H1 (cell line): ENCODE results near the gene MVK. TPM values are rescaled to one million over a fixed set of nuclear protein-coding genes. Genes with fewer than 3 reads are reported as not detected.

ENCODE experiments used
- ATF2 ChIP-seq: IDR thresholded peaks from 2 replicates; pipeline ENCODE4 v1.6.1; 2012; ENCODE audit warnings: low read length, inconsistent platforms
- CBX5 ChIP-seq: fragments of 300-800, 300-1000 bp; sonication (generic); IDR thresholded peaks from 2 replicates; pipeline ENCODE4 v1.7.1; 2016; ENCODE audit warnings: antibody characterized with exemption, low read length, low read depth
- CHD2 ChIP-seq: IDR thresholded peaks from 2 replicates; pipeline ENCODE4 v1.6.1; 2012; ENCODE audit warnings: low read length, improper control_type of control experiment
- CREB1 ChIP-seq: IDR thresholded peaks from 2 replicates; pipeline ENCODE4 v1.6.1; 2012; ENCODE audit warnings: inconsistent platforms
- CTCF ChIP-seq, 3 experiments: IDR thresholded peaks; 1 replicate in 2 of 3; 2 replicates in 1 of 3; pipeline versions ENCODE4 v1.5.1 to v1.6.1; 2011; ENCODE audit warnings: low read length in 3 of 3, mild to moderate bottlenecking in 3 of 3, inconsistent platforms in 2 of 3, low read depth in 1 of 3, moderate library complexity in 1 of 3; ENCODE audit not compliant: insufficient read depth in 1 of 3; ENCODE audit errors: control extremely low read depth in 1 of 3
- EGR1 ChIP-seq: IDR thresholded peaks from 2 replicates; pipeline ENCODE4 v1.6.1; 2011; ENCODE audit warnings: low read depth, low read length, borderline replicate concordance
- FOSL1 ChIP-seq: IDR thresholded peaks from 2 replicates; pipeline ENCODE4 v1.6.1; 2011; ENCODE audit warnings: mild to moderate bottlenecking, low read depth, low read length, moderate library complexity; ENCODE audit not compliant: insufficient read depth
- GABPA ChIP-seq: IDR thresholded peaks from 2 replicates; pipeline ENCODE4 v1.6.1; 2011; ENCODE audit warnings: mild to moderate bottlenecking, low read length, moderate library complexity, borderline replicate concordance; ENCODE audit not compliant: insufficient read depth
- HDAC2 ChIP-seq, 2 experiments: fragments of 300-600 bp in 1 of 2; sonication (generic) in 1 of 2; IDR thresholded peaks; 2 replicates each; pipeline ENCODE4 v1.6.1; 2011 to 2012; ENCODE audit warnings: low read depth in 2 of 2, low read length in 2 of 2, mild to moderate bottlenecking in 2 of 2, moderate library complexity in 2 of 2, borderline replicate concordance in 1 of 2, inconsistent platforms in 1 of 2
- JUND ChIP-seq: IDR thresholded peaks from 2 replicates; pipeline ENCODE4 v1.6.1; 2011; ENCODE audit warnings: mild to moderate bottlenecking, improper control_type of control experiment, low read length
- POLR2A ChIP-seq, 2 experiments: IDR thresholded peaks; 1 replicate in 1 of 2; 2 replicates in 1 of 2; pipeline ENCODE4 v1.6.1; 2011; ENCODE audit warnings: low read depth in 2 of 2, low read length in 2 of 2, mild to moderate bottlenecking in 2 of 2; ENCODE audit errors: control extremely low read depth in 1 of 2
- POLR2AphosphoS5 ChIP-seq: IDR thresholded peaks from 2 replicates; pipeline ENCODE4 v1.6.1; 2011; ENCODE audit warnings: low read depth, low read length
- SIN3A ChIP-seq, 2 experiments: IDR thresholded peaks in 1 of 2; conservative IDR thresholded peaks in 1 of 2; 2 replicates each; pipeline ENCODE4 v1.6.1; 2011 to 2012; ENCODE audit warnings: low read length in 2 of 2, improper control_type of control experiment in 1 of 2, low read depth in 1 of 2, mild to moderate bottlenecking in 1 of 2
- SIRT6 ChIP-seq: IDR thresholded peaks from one replicate; pipeline ENCODE4 v1.7.1; 2012; ENCODE audit warnings: low read length, inconsistent platforms
- SP1 ChIP-seq: IDR thresholded peaks from 2 replicates; pipeline ENCODE4 v1.6.1; 2011; ENCODE audit warnings: low read depth, low read length
- SP4 ChIP-seq: IDR thresholded peaks from 2 replicates; pipeline ENCODE4 v1.6.1; 2012; ENCODE audit warnings: low read length, inconsistent platforms
- TAF1 ChIP-seq: IDR thresholded peaks from 2 replicates; pipeline ENCODE4 v1.6.1; 2011; ENCODE audit warnings: mild to moderate bottlenecking, low read depth, low read length
- USF2 ChIP-seq: IDR thresholded peaks from 2 replicates; pipeline ENCODE4 v1.6.1; 2011; ENCODE audit warnings: low read length, improper control_type of control experiment
- YY1 ChIP-seq: IDR thresholded peaks from 2 replicates; pipeline ENCODE4 v1.6.1; 2011; ENCODE audit warnings: low read depth, mild to moderate bottlenecking, low read length
- polyA plus RNA-seq, 7 experiments: library from polyadenylated mRNA; depleted of rRNA in 3 of 7; stranded (reverse) in 5 of 7; unstranded in 2 of 7; fragments of >200 nt in 5 of 7; fragments of 200-250 nt in 2 of 7; gene quantifications; 1 replicate in 5 of 7; 2 replicates in 1 of 7; 4 replicates in 1 of 7; pipeline versions ENCODE4 v1.2.1 to v1.2.3, GENCODE V29; 2011 to 2013; ENCODE audit warnings: missing spikeins in 2 of 7, mixed read lengths in 2 of 7
- total RNA-seq: library from RNA; stranded (reverse); fragmentation: NEBNext Ultra II Directional; extraction: Animal tissue kit (Norgen Biotek cat#: 25700); gene quantifications from 2 replicates; pipeline ENCODE4 v1.2.1, GENCODE V29; 2021

MVK gene
- total and polyA plus RNA-seq, 2 of the 8 experiments (the other 6 are each of a cell fraction or from before 2014, with no cell fraction given), result 15.7 to 20.9 TPM

GRCh38 chr12:109597795-109598427 is 24.3 kb downstream of the MVK start (continued):
- TF ChIP-seq USF2 (no peak), TAF1 (0 out of 2 replicates have a peak, but pooled peaks have one; percentile 28), POLR2AphosphoS5 (peak; percentile 52; the same call in 1 of the 2 replicates), HDAC2 (IDR thresholded peaks at IDR 0.05; ENCODE audit: borderline replicate concordance in 1 of 2, low read depth in 2 of 2, low read length in 2 of 2) (no peak), JUND (no peak), EGR1 (peak; percentile 37; the same call in 1 of the 2 replicates), YY1 (peak; percentile 55; the same call in 1 of the 2 replicates), CBX5 (no peak), SIN3A (conservative IDR thresholded peaks at IDR 0.05 in 1 of 2, IDR thresholded peaks at IDR 0.05 in 1 of 2; ENCODE audit: low read depth in 1 of 2, low read length in 2 of 2) (0 out of 4 replicates have a peak, but pooled peaks of 1 of the 2 experiments have one; percentile 27), GABPA (peak; percentile 74; the same call in 1 of the 2 replicates), SP1 (peak; percentile 43; the same call in 1 of the 2 replicates), FOSL1 (no peak), CTCF (IDR thresholded peaks at IDR 0.05; ENCODE audit: control extremely low read depth in 1 of 3, insufficient read depth in 1 of 3, low read depth in 1 of 3, low read length in 3 of 3) (peak; percentile 96 to 98 (median 97)), CHD2 (no peak), SIRT6 (no peak), CREB1 (peak; percentile 51; the same call in 1 of the 2 replicates), POLR2A (IDR thresholded peaks at IDR 0.05; ENCODE audit: control extremely low read depth in 1 of 2, low read depth in 2 of 2, low read length in 2 of 2) (peak in 1 of 2 experiments; percentile 46; a peak in 1 of 3 replicates), SP4 (0 out of 2 replicates have a peak, but pooled peaks have one; percentile 26), ATF2 (no peak)
